GM20000 (cell line): ENCODE results near the gene PFKP.

Experiments used
- DNase-seq: peaks from one replicate; pipeline ENCODE4 v3.0.0; 2012; ENCODE audit warnings: low spot score
- CTCF ChIP-seq: IDR thresholded peaks from 2 replicates; pipeline ENCODE4 v1.5.1; 2012; ENCODE audit warnings: mild to moderate bottlenecking, control low read depth; ENCODE audit errors: extremely low read depth, missing control alignments

The PFKP gene

DNA sequence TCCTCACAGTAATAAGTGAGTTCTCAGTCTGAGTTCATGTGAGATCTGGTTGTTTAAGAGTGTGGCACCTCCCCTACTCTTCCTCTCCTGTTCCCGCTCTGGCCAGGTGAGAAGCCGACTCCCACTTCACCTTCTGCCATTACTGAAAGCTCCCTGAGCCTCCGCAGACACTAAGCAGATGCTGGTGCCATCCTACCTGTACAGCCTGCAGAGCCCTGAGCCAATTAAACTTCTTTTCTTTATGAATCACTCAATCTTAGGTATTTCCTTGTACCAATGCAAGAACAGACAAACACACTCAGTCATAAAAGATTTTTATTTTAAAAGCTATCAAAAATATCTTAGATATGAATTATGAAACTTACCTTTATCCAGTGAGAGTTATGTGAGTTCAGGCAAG lies 39.5 kb upstream of the PFKP start:
- no peak for DNase-seq
- TF ChIP-seq CTCF, result no peak

DNA sequence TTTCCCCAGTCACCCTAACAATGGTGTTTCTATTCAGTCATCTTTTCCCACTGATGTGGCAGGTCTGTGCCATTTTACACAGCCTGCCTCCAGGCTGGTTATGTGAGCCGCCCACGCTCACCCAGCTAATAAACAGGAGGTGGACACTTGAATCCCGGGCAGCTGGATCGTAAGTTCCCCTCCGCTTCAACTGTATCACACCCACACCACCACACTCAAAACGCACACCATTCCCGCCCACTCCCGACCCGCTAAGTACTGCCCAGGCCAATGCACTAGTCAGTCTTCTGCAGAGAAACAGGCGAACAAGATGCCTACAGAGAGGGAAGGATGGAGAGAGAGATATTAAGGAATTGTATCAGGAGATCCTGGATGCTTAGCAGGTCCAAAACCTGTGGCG lies 38.9 kb upstream of the PFKP start:
- no peak for TF ChIP-seq CTCF
- no peak for DNase-seq

- DNase-seq, result no peak
- no peak for TF ChIP-seq CTCF
These were observed 36.6 kb upstream of the PFKP start for GRCh38 chr10:3030765-3031164.

DNA sequence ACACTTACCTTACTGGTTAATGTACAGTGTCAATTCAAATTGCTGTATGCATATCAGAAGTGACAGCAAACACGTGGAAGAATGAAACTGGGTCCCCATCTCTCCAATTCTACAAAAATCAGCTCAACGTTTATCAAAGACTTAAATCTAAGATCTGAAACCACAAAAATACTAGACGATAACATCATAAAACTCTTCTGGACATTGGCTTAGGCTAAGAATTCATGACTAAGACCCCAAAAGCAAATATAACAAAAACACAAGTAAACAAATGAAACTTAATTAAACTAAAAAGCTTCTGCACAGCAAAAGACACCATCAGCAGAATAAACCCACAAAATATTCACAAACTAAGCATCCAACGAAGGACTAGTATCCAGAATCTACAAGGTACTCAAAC lies 35.9 kb upstream of the PFKP start:
- no peak for TF ChIP-seq CTCF

DNA sequence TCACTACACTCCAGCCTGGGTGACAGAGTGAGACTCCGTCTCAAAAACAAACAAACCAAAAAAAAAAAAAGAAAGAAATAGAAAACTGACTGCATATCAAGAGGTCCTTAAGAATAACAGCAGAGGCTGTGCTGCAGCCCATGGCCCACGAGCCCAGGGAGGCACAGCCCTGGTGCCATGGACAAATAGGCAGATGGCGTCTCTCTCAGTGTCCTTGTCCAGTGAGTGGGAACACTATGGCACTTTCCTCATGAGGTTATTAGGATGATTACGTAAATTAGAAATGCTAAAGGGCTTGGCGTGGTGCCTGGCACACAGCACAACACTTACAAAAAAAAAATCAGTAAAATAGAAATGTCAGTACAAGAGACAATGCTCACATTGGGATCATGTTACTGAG lies 33.4 kb upstream of the PFKP start:
- no peak for DNase-seq
- no peak for TF ChIP-seq CTCF

More for the DNA sequence above, 35.9 kb upstream of the PFKP start:
- no peak for DNase-seq

- DNase-seq, result no peak
- TF ChIP-seq CTCF, result no peak
These were observed 32.7 kb upstream of the PFKP start for GRCh38 chr10:3034616-3035015.

DNA sequence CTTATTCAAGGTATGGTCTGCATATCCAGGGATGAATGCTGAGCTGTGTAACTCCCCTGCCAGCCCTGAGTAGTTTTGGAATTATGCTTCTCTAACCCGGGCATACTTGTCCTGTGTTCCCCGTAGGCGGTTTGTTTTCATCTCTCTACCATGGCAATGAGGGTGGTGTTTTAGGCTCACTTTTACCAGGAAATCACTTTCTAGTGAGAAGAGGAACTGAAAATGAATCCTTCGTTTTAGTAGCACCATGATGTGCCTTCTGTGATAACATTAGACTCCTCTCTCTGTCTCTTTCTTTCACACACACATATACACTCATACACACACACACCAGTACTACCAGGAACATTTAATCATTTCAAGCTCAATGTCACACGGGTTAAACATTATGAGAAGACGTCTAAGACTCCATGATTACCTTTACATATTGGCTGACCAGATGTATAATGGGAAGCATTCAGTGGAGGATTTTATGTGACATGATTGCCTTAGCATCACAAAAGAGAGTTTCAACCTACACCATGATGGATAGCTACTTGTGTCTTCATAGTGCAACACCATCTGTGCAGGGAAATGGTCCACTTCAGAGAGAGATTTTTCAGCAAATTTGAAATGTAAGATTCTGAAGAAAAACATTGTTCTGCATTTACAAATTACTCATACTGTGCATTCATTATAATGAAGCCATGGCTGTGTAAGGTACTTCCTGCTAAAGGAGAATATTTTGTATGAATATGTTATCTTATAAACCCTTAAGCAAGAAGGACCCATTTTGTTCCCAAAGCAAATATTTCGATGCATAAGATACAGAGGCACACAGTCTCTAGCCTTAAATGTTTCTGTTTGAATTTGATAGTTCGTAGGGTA lies 31.0 kb upstream of the PFKP start:
- peak; percentile 61 for DNase-seq
- TF ChIP-seq CTCF, result no peak
